PC-9 (cell line): ENCODE data around the gene CDHR5. TPM values are rescaled to one million over a fixed set of nuclear protein-coding genes. Genes with fewer than 3 reads are reported as not detected.
A peak's percentile ranks its signal among the peaks of the same experiment; 100 is the strongest.

Experiments used
- BruUV-seq: library from RNA; stranded (reverse); fragments of 400-500 nt; replicated peaks from 2 replicates; lab custom pipeline; 2021; lab: Mats Ljungman, UMichigan
- CTCF ChIA-PET: fragments of 300-600 bp; sonication (Branson Sonifier 250); formaldehyde crosslinking; loops from one replicate; lab custom pipeline; 2022; ENCODE audit warnings: antibody characterized with exemption; lab: Charles Lee
- POLR2A ChIA-PET: fragments of 300-600 bp; sonication (Branson Sonifier 250); formaldehyde crosslinking; loops from one replicate; lab custom pipeline; 2022; ENCODE audit warnings: antibody characterized with exemption; ENCODE audit not compliant: unreplicated experiment; lab: Charles Lee
- DNase-seq, 2 experiments: peaks; one replicate each; pipeline versions ENCODE4 v3.0.0 to v3.0.0-alpha.2; 2015 to 2022; ENCODE audit warnings: mixed read lengths in 1 of 2
- H2AFZ ChIP-seq: fragments of 200-600 bp; sonication (generic); 2 replicates; pipeline ENCODE4 v1.8.1; 2017; ENCODE audit warnings: antibody characterized with exemption
- H3F3A ChIP-seq: fragments of 200-600 bp; sonication (generic); 2 replicates; pipeline ENCODE4 v1.8.1; 2017; ENCODE audit warnings: antibody characterized with exemption, mild to moderate bottlenecking, low read depth; ENCODE audit not compliant: insufficient read depth
- H3K27ac ChIP-seq: fragments of 200-600 bp; sonication (generic); 2 replicates; pipeline ENCODE4 v1.6.1; 2016; ENCODE audit warnings: mixed run types
- H3K27me3 ChIP-seq: fragments of 200-600 bp; sonication (generic); 2 replicates; pipeline ENCODE4 v1.6.1; 2016; ENCODE audit warnings: low read depth, mixed run types; ENCODE audit not compliant: insufficient read depth
- H3K36me3 ChIP-seq: fragments of 200-600 bp; sonication (generic); 2 replicates; pipeline ENCODE4 v1.6.1; 2016; ENCODE audit warnings: low read depth, mixed run types
- H3K4me1 ChIP-seq: fragments of 200-600 bp; sonication (generic); replicated peaks from 2 replicates; pipeline ENCODE4 v1.6.1; 2016; ENCODE audit warnings: mixed run types; ENCODE audit not compliant: insufficient read depth
- H3K4me2 ChIP-seq: fragments of 200-600 bp; sonication (generic); 2 replicates; pipeline ENCODE4 v1.6.1; 2017; ENCODE audit warnings: mixed run types
- H3K4me3 ChIP-seq: fragments of 200-600 bp; sonication (generic); 2 replicates; pipeline ENCODE4 v1.6.1; 2016; ENCODE audit warnings: mixed run types
- H3K79me2 ChIP-seq: fragments of 200-600 bp; sonication (generic); 2 replicates; pipeline ENCODE4 v1.6.1; 2017; ENCODE audit warnings: low read depth, mixed run types
- H3K9me2 ChIP-seq: fragments of 200-600 bp; sonication (generic); 2 replicates; pipeline ENCODE4 v1.8.1; 2017; ENCODE audit warnings: mild to moderate bottlenecking; ENCODE audit not compliant: insufficient read depth
- H3K9me3 ChIP-seq: fragments of 200-600 bp; sonication (generic); 2 replicates; pipeline ENCODE4 v1.8.1; 2016; ENCODE audit warnings: low read depth; ENCODE audit not compliant: insufficient read depth
- H4K20me1 ChIP-seq: fragments of 200-600 bp; sonication (generic); 2 replicates; pipeline ENCODE4 v1.8.1; 2017; ENCODE audit not compliant: insufficient read depth
- CTCF ChIP-seq: fragments of 200-600 bp; sonication (generic); conservative IDR thresholded peaks from 2 replicates; pipeline ENCODE4 v1.6.1; 2017; ENCODE audit warnings: mixed run types, antibody characterized with exemption, mild to moderate bottlenecking, moderate library complexity
- EZH2 ChIP-seq: fragments of 200-600 bp; sonication (generic); IDR thresholded peaks from 2 replicates; pipeline ENCODE4 v1.8.0; 2017; ENCODE audit warnings: antibody characterized with exemption, low read depth
- intact Hi-C: fragments of 100-400 bp; cut with micrococcal nuclease; formaldehyde crosslinking; loops from one replicate; pipeline ENCODE4 v1.10.0; 2022; ENCODE audit not compliant: unreplicated experiment
- total RNA-seq: library from RNA; stranded (reverse); gene quantifications from 2 replicates; pipeline ENCODE4 v1.2.3, GENCODE V29; 2021

CDHR5 gene
- total RNA-seq, 1 experiment from 2014 or later, result not detected

GRCh38 chr11:576811-577610 lies 47.7 kb downstream of the CDHR5 start:
- CTCF ChIA-PET, result no interaction called here
- intact Hi-C loops, result no loop called here
- BruUV-seq, result no TSS peak

DNA sequence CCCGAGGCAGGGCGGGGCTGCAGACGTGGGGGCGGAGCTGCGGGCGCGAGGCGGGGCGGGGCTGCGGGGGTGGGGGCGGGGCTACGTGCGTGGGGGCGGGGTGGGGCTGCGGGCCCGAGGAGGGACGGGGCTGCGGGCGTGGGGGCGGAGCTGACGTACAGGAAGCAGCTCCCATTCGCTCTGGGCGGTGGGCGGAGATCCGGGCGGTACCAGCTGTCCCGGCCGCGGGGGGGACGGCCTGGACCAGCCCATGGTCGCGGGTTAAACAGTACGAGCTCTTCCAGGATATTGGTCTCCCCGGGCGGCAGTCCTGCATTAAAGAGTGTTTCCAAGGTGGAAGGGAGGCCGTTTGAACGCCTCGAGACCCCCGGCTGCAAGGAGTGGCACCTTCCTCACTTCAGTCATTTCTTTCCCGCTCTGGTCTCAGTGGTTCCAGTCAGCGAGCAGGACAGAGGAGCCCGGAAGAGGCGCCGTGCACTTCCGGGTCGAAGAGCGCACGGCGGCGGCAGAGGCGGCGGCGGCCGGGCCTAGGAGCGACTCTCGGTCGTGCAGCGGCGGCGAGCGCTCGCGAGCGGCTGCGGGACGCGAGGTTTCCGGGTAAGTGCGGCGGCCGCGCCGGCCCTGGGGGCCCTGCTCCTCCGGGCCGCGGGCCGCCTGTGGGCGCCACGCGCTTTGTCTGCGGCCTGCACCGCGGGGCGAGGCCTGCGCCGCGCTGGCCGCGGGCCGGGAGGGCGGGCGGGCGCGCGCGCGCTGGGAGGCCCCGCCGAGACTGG lies 48.6 kb downstream of the CDHR5 start, which contains the start of gene PHRF1:
PHRF1 (plus strand) TSS at position 475 of the 773 bp plus-strand sequence. CDS start 5,043 bp downstream, outside the sequence.
- POLR2A ChIA-PET, result interaction anchor here (0.6 to 1.1 kb wide), 4 partner anchors 15 to 369 kb away, joined by 3 to 6 read pairs (median 4); partner anchors contain the start of gene BET1L
- H3K4me2 ChIP-seq, result peak within 1 kb of the TSS; percentile 85
- no peaks in the 10 kb centered on the region for H3K9me3 ChIP-seq
- peak within 1 kb of the TSS; percentile 84 for H2AFZ ChIP-seq
- intact Hi-C loops, result no loop called here
- H4K20me1 ChIP-seq, result peaks cover 40% of the 10 kb centered on the region
- no peaks in the 10 kb centered on the region for H3K27me3 ChIP-seq
- BruUV-seq, result no TSS peak
- H3K9me2 ChIP-seq, result no peaks in the 10 kb centered on the region
- H3K4me1 ChIP-seq, result peaks cover 16% of the 10 kb centered on the region
- H3K27ac ChIP-seq, result peak within 1 kb of the TSS; percentile 61; the same call in 1 of the 2 replicates
- no peak for TF ChIP-seq EZH2
- no peak for TF ChIP-seq CTCF
- H3F3A ChIP-seq, result no peaks in the 10 kb centered on the region
- H3K4me3 ChIP-seq, result peak within 1 kb of the TSS; percentile 79
- H3K36me3 ChIP-seq, result no peaks in the 10 kb centered on the region; the same call in 1 of the 2 replicates
- DNase-seq, result peak; percentile 67 to 88
- H3K79me2 ChIP-seq, result peaks cover 45% of the 10 kb centered on the region
- CTCF ChIA-PET, result interaction anchor here (0.6 kb wide), 1 partner anchor 42 kb away, joined by 3 read pairs; no protein-coding TSS in a partner anchor

More at GRCh38 chr11:576811-577610, 47.7 kb downstream of the CDHR5 start:
- DNase-seq, result no peak
- no peaks in the 10 kb centered on the region for H3K9me2 ChIP-seq
- POLR2A ChIA-PET, result no interaction called here
- peaks cover 53% of the 10 kb centered on the region for H3K79me2 ChIP-seq
- H3K36me3 ChIP-seq, result no peaks in the 10 kb centered on the region; the same call in 1 of the 2 replicates
- no peaks in the 10 kb centered on the region for H3K9me3 ChIP-seq
- H3K4me2 ChIP-seq, result peak overlapping the region; percentile 85
- H3K4me1 ChIP-seq, result peaks cover 16% of the 10 kb centered on the region
- H3K27ac ChIP-seq, result no peak overlapping the region
- no peak for TF ChIP-seq EZH2
- H3K4me3 ChIP-seq, result peak overlapping the region; percentile 79
- H3K27me3 ChIP-seq, result no peaks in the 10 kb centered on the region
- H4K20me1 ChIP-seq, result peaks cover 47% of the 10 kb centered on the region
- no peaks in the 10 kb centered on the region for H3F3A ChIP-seq
- H2AFZ ChIP-seq, result no peak overlapping the region

- Histone ChIP-seq H4K20me1 (peaks cover 35% of the 10 kb centered on the region), H3K9me2 (no peaks in the 10 kb centered on the region), H3K4me3 (peak overlapping the region; percentile 68), H3K9me3 (no peaks in the 10 kb centered on the region), H3F3A (no peaks in the 10 kb centered on the region), H3K27me3 (no peaks in the 10 kb centered on the region), H3K79me2 (peaks cover 38% of the 10 kb centered on the region), H3K4me1 (peaks cover 16% of the 10 kb centered on the region), H3K27ac (no peak overlapping the region), H2AFZ (peak overlapping the region; percentile 84), H3K4me2 (peak overlapping the region; percentile 83), H3K36me3 (no peaks in the 10 kb centered on the region; the same call in 1 of the 2 replicates)
- no peak for DNase-seq
- no TSS peak for BruUV-seq
- TF ChIP-seq EZH2, result no peak
- no peak for TF ChIP-seq CTCF
- intact Hi-C loops, result no loop called here
- CTCF ChIA-PET, result interaction anchor here (0.6 kb wide), 2 partner anchors 42 to 143 kb away, joined by 3 to 6 read pairs; no protein-coding TSS in a partner anchor
- POLR2A ChIA-PET, result interaction anchor here (0.6 to 1.1 kb wide), 5 partner anchors 14 to 368 kb away, joined by 3 to 6 read pairs (median 4); partner anchors contain the start of gene BET1L
These were observed 49.3 kb downstream of the CDHR5 start for GRCh38 chr11:575313-575995.
